GM18870 (cell line): Measurements from ENCODE around the gene TTC29.
"Not testable (repeated sequence)": the region's sequence is repeated elsewhere in the genome, so short reads cannot be mapped to it uniquely, and the experiment has no call there.

ENCODE experiments used
- ATAC-seq: cut with Tn5 transposase; IDR thresholded peaks from one replicate; pipeline ENCODE4 v1.9.1; 2021; ENCODE audit warnings: moderate library complexity; ENCODE audit not compliant: unreplicated experiment

TTC29 gene

DNA sequence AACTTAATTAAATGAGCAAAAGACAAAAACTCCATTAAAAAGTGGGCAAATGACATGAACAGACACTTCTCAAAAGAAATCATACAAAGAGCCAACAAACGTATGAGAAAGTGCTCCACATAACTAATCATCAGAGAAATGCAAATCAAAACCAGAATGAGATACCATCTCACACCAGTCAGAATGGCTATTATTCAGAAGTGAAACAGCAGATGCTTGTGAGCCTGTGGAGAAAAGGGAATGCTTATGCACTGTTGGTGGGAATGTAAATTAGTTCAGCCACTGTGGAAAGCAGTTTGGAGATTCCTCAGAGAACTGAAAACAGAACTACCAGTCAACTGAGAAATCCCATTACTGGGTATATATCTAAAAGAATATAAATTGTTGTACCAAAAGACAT is 222.1 kb downstream of the TTC29 start:
- ATAC-seq: not testable (repeated sequence)

DNA sequence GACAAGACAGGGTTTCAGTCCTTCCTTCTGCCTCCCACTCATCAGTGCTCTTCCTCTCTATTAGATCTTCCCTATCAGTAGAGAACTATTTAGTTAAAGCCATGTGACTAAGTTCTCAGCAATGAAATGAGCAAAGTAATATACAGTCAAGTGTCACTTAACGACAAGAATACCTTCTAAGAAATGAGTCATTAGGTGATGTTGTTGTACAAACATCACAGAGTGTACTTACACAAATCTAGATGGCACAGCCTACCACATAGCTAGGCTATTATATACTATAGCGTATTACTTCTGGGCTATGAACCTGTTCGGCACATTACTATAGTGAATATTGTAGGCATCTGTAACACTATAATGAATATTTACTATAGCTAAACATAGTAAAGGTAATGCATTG is 235.7 kb downstream of the TTC29 start:
- no peak for ATAC-seq

DNA sequence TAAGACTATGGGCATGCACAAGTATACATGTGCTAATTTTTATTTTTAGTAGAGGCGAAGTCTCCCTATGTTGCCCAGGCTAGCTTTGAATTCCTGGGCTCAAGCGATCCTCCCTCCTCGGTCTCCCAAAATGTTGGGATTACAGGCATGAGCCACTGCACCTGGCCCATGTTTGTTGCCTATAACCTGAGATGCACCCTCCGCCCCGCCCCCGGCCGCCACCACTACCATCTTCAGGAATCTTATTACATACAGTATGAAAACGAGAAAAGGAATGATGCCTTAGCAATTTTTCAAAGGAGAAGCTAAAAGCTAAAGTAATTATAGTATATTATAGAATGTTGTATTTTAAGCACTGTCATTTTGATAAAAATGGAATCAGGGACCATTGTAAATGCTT is 245.8 kb downstream of the TTC29 start:
- ATAC-seq: no peak

DNA sequence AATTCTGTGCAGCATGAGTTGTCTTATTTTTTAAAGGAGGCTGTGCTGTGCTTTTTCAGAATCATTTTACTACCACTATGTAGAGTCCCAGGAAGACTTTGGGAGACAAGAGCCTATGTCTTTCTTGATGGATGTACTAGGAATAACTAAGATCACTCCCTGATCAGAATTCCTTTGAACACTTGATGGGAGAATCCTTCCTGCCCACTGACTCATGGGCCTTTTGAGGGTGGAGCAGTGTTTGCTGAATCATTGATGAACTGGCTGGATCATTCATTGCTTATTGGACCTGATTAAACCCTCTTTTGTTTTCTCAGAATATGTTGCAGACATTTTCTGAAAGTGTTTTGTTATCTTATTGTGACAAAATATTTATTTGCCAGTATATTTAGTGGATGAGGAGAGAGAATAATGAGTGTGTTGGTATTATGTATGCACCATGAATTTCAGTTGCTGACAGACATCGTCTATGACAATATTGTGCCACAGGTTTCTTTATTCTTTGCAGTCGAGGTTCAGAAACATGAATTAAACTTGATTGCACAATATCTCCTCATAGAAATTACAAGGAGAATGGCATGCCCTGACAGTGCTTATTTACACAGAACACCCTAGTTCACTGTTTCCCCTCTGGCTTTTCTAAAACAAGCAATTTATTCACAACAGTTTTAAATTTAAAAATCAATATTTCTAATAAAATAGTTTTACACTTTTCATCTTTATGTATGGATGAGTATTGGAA is 270.7 kb downstream of the TTC29 start:
- no peak for ATAC-seq

- ATAC-seq: not testable (repeated sequence)
Observed at GRCh38 chr4:146663968-146664311, 281.7 kb downstream of the TTC29 start.

GRCh38 chr4:146661367-146661766 is 284.3 kb downstream of the TTC29 start:
- no peak for ATAC-seq
